Left lobe of liver (tissue), 2 donors: Measurements from ENCODE around the gene CTNNA3. TPM values are rescaled to one million over a fixed set of nuclear protein-coding genes. Genes with fewer than 3 reads are reported as not detected.

ENCODE experiments used
- ATAC-seq: fragments of 200-7000 bp; cut with Tn5 transposase; one replicate; pipeline ENCODE4 v1.9.1; 2020; ENCODE audit warnings: mild to moderate bottlenecking, moderate library complexity
- DNase-seq: peaks from one replicate; pipeline ENCODE4 v3.0.0-alpha.2; 2020; ENCODE audit warnings: low spot score
- total RNA-seq: library from RNA; stranded (reverse); gene quantifications from one replicate; pipeline ENCODE4 v1.2.1, GENCODE V29; 2021
- donor health status: DM: no; HTN: no; CAD: no; lungs with moderate emphysema.
- donor health status: DM: no; HTN: yes; CAD: no.

Gene CTNNA3
- total RNA-seq, 1 donor from 2014 or later, result 1.5 TPM

- ATAC-seq (no peak), DNase-seq (no peak)
Observed at GRCh38 chr10:67171970-67172369, 524.0 kb downstream of the CTNNA3 start.

- ATAC-seq (no peak), DNase-seq (no peak)
Observed at GRCh38 chr10:67156239-67156638, 539.8 kb downstream of the CTNNA3 start.

- DNase-seq, result no peak
- ATAC-seq, result no peak
Observed at GRCh38 chr10:67151471-67151870, 544.5 kb downstream of the CTNNA3 start.

DNA sequence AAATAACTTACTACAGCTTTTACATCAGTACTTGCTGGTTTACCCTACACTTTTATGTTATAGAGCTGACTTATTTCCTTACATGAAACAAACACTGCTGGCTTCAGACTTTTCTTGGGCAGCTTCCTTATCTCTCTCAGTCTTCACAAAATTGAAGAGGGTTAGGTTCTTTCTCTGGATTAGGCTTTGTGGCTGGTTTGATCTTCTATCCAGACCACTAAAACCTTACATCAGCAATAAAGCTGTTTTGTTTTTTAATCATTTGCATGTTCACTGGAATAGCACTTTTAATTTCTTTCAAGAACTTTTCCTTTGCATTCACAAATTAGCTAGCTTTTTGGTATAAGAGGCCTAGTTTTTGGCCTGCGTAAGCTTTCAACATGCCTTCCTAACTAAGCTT, 551.5 kb downstream of the CTNNA3 start:
- no peak for DNase-seq
- no peak for ATAC-seq

DNA sequence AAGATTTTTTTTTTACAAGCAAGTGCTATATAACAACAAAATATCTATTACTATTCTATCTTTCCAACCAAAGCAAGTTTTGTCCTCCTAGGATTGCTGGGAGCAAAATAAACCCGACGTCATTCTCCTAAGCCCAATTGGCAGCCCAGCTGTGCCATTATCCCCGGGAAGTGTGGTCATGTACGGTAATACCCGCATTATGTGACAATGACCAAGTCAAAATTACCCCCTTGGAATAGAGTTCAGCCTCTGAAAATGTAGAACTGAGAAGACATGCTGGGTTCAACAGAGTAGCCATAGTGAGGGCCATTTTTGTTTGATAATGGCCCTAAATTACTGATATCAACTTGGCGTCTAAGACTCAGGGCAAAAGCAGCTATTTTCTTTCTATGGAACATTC, 554.7 kb downstream of the CTNNA3 start:
- DNase-seq, result no peak
- ATAC-seq, result no peak

GRCh38 chr10:67140641-67141040, 555.4 kb downstream of the CTNNA3 start:
- ATAC-seq, result no peak
- no peak for DNase-seq

- DNase-seq (no peak), ATAC-seq (no peak)
Observed at GRCh38 chr10:67127441-67127840, 568.6 kb downstream of the CTNNA3 start.

GRCh38 chr10:67119651-67120050, 576.3 kb downstream of the CTNNA3 start:
- no peak for ATAC-seq
- no peak for DNase-seq

- ATAC-seq, result no peak
- no peak for DNase-seq
Observed at GRCh38 chr10:67115972-67116371, 580.0 kb downstream of the CTNNA3 start.

DNA sequence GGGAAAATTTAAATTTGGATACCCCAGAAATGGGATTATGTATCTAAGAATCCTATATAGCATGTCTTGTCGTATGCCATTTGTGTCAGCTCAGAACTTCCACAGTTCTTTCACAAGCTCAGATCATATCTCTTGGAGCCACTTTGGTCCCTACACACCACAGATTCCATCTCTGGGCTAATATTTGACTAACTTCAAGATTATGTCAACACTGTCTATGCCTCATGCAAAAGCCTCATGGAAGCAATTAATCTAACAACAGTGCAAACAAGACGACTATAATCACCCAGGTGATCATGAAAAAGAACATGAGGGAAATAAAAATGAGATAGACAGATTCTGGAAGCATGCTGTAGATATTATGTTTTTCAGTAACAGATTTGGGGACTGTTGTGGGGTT, 581.0 kb downstream of the CTNNA3 start:
- ATAC-seq, result peak; percentile 99

DNA sequence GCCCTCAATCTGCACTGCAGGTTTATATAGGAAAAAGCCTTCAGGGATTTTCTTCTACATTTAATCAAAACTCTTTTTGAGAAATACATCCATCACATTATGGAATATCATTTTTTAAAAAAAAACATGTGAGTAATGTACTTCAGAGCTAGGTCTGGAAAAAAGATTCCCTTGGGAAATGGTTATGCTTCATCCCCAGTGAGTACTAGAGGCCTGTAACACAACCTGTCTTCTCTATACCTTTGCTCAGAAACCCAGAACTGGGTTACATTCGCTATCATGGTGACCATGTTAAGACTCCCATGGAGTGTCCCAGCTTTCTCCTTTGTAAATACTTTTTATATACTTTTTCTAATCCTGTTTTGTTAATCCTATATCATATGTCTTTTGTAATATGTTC, 583.2 kb downstream of the CTNNA3 start:
- no peak for ATAC-seq

More for the DNA sequence above, 581.0 kb downstream of the CTNNA3 start:
- DNase-seq, result no peak

GRCh38 chr10:67110286-67110685, 585.7 kb downstream of the CTNNA3 start:
- ATAC-seq (no peak), DNase-seq (no peak)

More for the DNA sequence above, 583.2 kb downstream of the CTNNA3 start:
- DNase-seq, result no peak

DNA sequence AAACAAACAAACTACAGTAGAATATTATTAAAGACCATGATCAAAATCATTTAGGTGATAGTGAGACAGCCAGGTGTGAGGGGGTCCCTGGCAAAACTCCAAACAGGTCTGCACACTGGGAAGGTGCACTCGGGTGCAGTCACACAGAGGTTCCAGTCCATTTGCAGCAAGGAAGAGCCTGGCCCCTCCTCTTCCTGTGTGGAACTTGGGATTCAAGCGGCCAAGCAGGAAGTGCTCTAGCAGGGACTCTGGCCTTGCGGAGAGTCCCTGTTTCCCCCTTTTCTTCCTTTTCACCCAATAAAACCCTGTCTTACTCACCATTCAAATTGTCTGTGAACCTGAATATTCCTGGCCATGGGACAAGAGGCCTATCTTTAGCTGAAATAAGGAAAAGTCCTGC, 588.3 kb downstream of the CTNNA3 start:
- no peak for DNase-seq

GRCh38 chr10:67100951-67101350, 595.0 kb downstream of the CTNNA3 start:
- DNase-seq (no peak), ATAC-seq (no peak)

More for the DNA sequence above, 588.3 kb downstream of the CTNNA3 start:
- ATAC-seq, result no peak

- no peak for DNase-seq
- ATAC-seq, result no peak
Observed at GRCh38 chr10:67098461-67098860, 597.5 kb downstream of the CTNNA3 start.

GRCh38 chr10:67095531-67095930, 600.5 kb downstream of the CTNNA3 start:
- ATAC-seq, result no peak

GRCh38 chr10:67088036-67088435, 608.0 kb downstream of the CTNNA3 start:
- ATAC-seq (no peak), DNase-seq (no peak)

More at GRCh38 chr10:67095531-67095930, 600.5 kb downstream of the CTNNA3 start:
- no peak for DNase-seq

- ATAC-seq (peak; percentile 84), DNase-seq (no peak)
Observed at GRCh38 chr10:67087135-67087425, 608.9 kb downstream of the CTNNA3 start.

GRCh38 chr10:67086327-67087134, 609.5 kb downstream of the CTNNA3 start:
- peak; percentile 75 for ATAC-seq
- DNase-seq, result no peak

GRCh38 chr10:67079126-67079525, 616.9 kb downstream of the CTNNA3 start:
- DNase-seq, result no peak
- ATAC-seq, result no peak

GRCh38 chr10:67077376-67077775, 618.6 kb downstream of the CTNNA3 start:
- ATAC-seq (no peak), DNase-seq (no peak)

DNA sequence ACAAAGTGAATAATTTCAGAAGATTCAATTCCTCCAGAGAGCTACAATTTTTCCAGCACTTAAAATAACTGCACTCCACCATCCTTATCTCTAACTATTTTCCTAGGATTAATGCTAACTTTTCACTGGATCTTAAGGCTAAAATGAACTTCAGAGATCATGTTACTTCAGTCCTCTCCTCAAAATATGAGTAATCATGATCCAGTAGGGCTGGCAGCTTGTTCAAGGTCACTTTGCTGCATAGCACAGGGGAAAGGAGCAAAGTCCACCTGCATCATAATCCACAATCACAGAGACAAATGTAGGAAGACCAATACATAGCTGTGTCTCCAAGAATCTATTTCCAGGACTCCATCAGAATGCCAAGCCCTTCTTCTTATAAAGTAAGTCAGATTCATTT, 619.9 kb downstream of the CTNNA3 start:
- DNase-seq (no peak), ATAC-seq (peak; percentile 64)

DNA sequence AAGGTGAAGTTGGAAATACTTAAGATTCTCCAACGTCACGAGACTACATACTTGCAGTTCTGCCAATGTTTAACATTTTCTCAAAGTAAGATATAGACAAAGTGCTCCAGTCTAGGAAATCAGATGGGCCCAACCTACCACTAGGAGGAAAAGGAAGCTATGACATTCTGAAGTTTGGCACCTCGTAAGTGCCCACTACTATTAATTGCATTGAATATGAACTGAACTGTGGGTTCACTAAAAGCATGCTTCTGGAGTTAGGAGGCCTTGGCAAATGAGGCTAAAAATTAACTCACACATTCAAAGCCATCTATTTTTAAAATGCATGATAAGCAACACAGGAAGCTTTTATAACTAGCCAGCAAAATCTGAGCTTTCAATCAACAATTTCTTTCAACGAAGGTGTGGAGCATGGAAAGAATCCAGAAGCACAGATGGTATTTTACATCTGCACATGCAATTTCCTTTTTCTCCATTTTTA, 620.5 kb downstream of the CTNNA3 start:
- no peak for ATAC-seq
- DNase-seq, result no peak
